A549 treated with CORT108297 at 1 μM for 4 hours (cell line): ENCODE measurements around the gene TLR2. TPM values are rescaled to one million over a fixed set of nuclear protein-coding genes. Genes with fewer than 3 reads are reported as not detected.

Experiments used
- total RNA-seq: library from RNA; stranded (reverse); fragments of 200-300 nt; extraction: Qiagen RNA extraction; gene quantifications from 5 replicates; pipeline ENCODE4 v1.2.3, GENCODE V29; 2022

The TLR2 gene, protein sequence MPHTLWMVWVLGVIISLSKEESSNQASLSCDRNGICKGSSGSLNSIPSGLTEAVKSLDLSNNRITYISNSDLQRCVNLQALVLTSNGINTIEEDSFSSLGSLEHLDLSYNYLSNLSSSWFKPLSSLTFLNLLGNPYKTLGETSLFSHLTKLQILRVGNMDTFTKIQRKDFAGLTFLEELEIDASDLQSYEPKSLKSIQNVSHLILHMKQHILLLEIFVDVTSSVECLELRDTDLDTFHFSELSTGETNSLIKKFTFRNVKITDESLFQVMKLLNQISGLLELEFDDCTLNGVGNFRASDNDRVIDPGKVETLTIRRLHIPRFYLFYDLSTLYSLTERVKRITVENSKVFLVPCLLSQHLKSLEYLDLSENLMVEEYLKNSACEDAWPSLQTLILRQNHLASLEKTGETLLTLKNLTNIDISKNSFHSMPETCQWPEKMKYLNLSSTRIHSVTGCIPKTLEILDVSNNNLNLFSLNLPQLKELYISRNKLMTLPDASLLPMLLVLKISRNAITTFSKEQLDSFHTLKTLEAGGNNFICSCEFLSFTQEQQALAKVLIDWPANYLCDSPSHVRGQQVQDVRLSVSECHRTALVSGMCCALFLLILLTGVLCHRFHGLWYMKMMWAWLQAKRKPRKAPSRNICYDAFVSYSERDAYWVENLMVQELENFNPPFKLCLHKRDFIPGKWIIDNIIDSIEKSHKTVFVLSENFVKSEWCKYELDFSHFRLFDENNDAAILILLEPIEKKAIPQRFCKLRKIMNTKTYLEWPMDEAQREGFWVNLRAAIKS
- total RNA-seq, result 0.13 to 0.23 TPM (median 0.16 TPM) in 5 replicates

DNA sequence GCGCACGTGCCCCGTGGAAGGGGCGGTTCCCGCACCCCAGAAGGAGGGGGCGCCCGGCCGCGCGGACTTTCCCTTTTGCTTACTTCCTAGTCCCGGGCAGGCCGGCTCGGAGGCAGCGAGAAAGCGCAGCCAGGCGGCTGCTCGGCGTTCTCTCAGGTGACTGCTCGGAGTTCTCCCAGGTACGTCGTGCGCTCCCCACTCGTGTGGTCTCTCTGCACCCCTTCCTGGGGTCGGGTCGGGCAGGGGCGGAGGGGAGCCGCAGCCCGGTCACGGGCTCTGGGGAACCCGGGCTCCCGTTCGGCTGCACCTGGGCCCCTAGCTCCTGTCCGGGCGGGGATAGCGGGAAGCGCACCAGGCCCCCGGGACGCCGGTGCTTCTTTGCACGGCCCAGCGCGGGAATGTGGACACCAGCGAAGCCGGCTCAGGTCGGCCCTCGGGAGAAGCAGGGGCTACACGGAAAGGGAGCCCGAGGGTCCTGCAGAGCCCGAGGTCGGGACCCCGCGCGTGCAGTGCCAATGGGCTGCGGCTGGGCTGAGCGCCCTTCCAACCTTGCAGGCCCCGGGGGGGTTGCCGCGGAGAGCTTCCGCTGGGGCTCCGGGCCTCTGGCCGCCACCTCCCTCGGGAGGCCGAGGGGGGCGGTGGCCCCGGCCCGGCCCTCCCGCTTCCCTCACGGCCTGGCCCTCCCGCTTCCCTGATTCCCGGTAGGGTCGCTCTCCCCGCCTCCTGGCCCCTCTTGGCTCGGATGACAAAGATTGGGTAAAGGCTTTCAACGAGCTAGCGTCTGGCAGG, at the start of gene TLR2:
Gene TLR2, plus strand, starts transcription at position 99 of the 789 bp plus-strand sequence. CDS start 18,628 bp downstream, outside the sequence.

Other genes starting within 250 kb of the TLR2 start
- 4.4 to 6.1 TPM (median 5.3 TPM) in 5 replicates for gene TMEM131L, start 217.9 kb upstream of the TLR2 start, total RNA-seq
- not detected in 5 replicates for gene RNF175, start 75.7 kb downstream of the TLR2 start, total RNA-seq
- not detected in 5 replicates for gene SFRP2, start 104.8 kb downstream of the TLR2 start, total RNA-seq